GM06990 (cell line): ENCODE data around the gene VAV2.

Experiments
- DNase-seq: peaks from one replicate; pipeline ENCODE4 v3.0.0-alpha.2; 2011; ENCODE audit not compliant: insufficient read length; ENCODE audit errors: extremely low read depth
- H3K27me3 ChIP-seq: replicated peaks from 2 replicates; pipeline ENCODE4 v1.6.0; 2011; ENCODE audit warnings: low read length; ENCODE audit not compliant: control insufficient read depth, insufficient read depth
- H3K36me3 ChIP-seq: 2 replicates; pipeline ENCODE4 v1.5.1; 2011; ENCODE audit warnings: low read length; ENCODE audit not compliant: control insufficient read depth, insufficient read depth
- H3K4me3 ChIP-seq: replicated peaks from 2 replicates; pipeline ENCODE4 v1.5.1; 2011; ENCODE audit warnings: low read depth, mild to moderate bottlenecking, control low read depth, low read length
- TF ChIP-seq, protein P1 (sequence below): IDR thresholded peaks from 2 replicates; pipeline ENCODE4 v1.5.1; 2011; ENCODE audit warnings: low read length, control low read depth, mild to moderate bottlenecking, inconsistent platforms; ENCODE audit not compliant: insufficient read depth, poor library complexity, severe bottlenecking

Gene VAV2

GRCh38 chr9:133996531-133997520, 4.7 kb upstream of the VAV2 start:
- Histone ChIP-seq H3K36me3 (no peaks in the 10 kb centered on the region), H3K27me3 (no peaks in the 10 kb centered on the region; the same call in 1 of the 2 replicates), H3K4me3 (no peak overlapping the region)
- TF ChIP-seq, protein P1, sequence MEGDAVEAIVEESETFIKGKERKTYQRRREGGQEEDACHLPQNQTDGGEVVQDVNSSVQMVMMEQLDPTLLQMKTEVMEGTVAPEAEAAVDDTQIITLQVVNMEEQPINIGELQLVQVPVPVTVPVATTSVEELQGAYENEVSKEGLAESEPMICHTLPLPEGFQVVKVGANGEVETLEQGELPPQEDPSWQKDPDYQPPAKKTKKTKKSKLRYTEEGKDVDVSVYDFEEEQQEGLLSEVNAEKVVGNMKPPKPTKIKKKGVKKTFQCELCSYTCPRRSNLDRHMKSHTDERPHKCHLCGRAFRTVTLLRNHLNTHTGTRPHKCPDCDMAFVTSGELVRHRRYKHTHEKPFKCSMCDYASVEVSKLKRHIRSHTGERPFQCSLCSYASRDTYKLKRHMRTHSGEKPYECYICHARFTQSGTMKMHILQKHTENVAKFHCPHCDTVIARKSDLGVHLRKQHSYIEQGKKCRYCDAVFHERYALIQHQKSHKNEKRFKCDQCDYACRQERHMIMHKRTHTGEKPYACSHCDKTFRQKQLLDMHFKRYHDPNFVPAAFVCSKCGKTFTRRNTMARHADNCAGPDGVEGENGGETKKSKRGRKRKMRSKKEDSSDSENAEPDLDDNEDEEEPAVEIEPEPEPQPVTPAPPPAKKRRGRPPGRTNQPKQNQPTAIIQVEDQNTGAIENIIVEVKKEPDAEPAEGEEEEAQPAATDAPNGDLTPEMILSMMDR, result no peak
- no peak for DNase-seq

GRCh38 chr9:133995012-133995896, 3.1 kb upstream of the VAV2 start:
- Histone ChIP-seq H3K4me3 (no peak overlapping the region), H3K27me3 (no peaks in the 10 kb centered on the region; the same call in 1 of the 2 replicates), H3K36me3 (no peaks in the 10 kb centered on the region)
- no peak for DNase-seq
- TF ChIP-seq, protein P1, result peak; percentile 43

DNA sequence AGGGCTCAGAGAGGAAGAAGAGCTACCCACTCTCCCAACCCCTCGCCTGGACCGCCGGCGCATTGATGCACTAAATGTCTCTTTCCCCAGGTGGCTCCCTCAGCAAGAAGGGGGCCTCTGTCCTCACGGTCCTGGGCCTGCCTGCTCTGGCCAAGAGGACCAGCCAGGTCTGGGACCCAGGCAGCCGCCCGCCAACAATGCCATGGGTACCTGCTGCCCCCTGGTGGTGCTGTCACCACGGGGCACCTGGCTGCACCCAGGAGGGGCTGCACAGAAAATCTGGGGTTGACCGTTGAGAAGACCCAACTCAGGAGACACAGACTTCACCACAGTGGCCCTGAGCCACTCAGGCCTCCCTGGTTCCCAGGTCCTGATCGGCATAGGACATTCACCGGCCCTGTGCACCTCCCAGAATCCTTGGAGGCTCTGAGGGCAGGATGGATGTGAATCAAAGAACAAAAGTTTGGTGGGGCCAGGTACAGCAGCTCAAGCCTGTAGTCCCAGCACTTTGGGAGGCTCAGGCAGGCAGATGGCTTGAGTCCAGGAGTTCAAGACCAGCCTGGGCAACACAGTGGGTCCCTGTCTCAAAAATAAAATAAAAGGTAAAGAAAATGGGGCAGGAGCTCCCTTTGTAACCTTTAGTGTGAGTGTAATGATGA, 2.4 kb upstream of the VAV2 start:
- DNase-seq, result peak; percentile 79
- H3K4me3 ChIP-seq, result no peak overlapping the region
- H3K27me3 ChIP-seq, result no peaks in the 10 kb centered on the region
- H3K36me3 ChIP-seq, result no peaks in the 10 kb centered on the region
- TF ChIP-seq, protein P1, result peak; percentile 98

DNA sequence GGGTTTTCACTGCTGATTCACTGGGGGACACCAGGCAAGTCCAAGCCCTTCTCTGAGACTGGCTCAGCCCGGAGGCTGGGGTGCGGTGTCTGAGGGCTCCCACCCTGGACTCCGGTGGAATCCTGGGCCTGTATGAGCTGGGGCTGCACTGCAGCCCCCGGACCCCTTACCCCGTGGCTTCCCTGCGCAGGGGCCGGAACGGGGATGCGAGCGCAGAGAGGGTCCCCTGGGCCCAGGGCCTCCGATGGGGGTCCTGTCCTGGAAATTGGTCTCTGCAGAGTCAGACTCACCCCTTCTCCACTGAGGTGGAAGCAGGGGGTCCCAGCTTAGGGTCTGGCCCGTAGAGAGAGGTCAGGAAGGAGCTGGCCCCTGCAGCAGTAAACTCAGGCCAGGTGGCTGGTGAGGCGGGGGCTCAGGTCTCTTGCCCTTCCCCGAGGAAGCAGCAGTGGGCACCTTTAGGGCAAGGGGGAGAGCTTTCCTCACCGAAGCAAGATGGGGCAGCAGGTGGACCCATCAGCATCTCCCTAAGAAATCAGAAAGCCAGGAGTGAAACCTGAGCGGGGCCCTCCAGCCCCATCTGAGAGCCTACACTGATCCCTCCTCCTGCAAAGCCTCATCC, 1.6 kb upstream of the VAV2 start:
- TF ChIP-seq, protein P1, result no peak

More for the DNA sequence above, 1.6 kb upstream of the VAV2 start:
- no peak for DNase-seq
- no peaks in the 10 kb centered on the region for H3K27me3 ChIP-seq
- no peaks in the 10 kb centered on the region for H3K36me3 ChIP-seq
- H3K4me3 ChIP-seq, result peak overlapping the region; percentile 76
